A549 (cell line): ENCODE measurements around the gene RBSN. TPM values are rescaled to one million over a fixed set of nuclear protein-coding genes. Genes with fewer than 3 reads are reported as not detected.
A peak's percentile ranks its signal among the peaks of the same experiment; 100 is the strongest.

ENCODE experiments used
- ATAC-seq, 2 experiments: fragments of 200-7000 bp in 1 of 2; fragments of >200 bp in 1 of 2; cut with Nextera tagmentation in 1 of 2; cut with Tn5 transposase in 1 of 2; 3 replicates each; pipeline versions ENCODE4 v1.8.0 to v1.9.1; 2018 to 2020; ENCODE audit warnings: mild to moderate bottlenecking in 1 of 2, moderate library complexity in 1 of 2
- CTCF ChIA-PET: fragments of 300-600 bp; sonication (Branson Sonifier 250); formaldehyde crosslinking; extraction: SDS; loops from one replicate; lab custom pipeline; 2021; ENCODE audit warnings: antibody characterized with exemption, inconsistent platforms; lab: Yijun Ruan, JAX
- POLR2A ChIA-PET: fragments of 350-600 bp; formaldehyde crosslinking; extraction: SDS; loops from one replicate; lab custom pipeline; 2021; ENCODE audit warnings: antibody characterized with exemption, inconsistent platforms; lab: Yijun Ruan, JAX
- DNase-seq, 2 experiments: peaks; one replicate each; pipeline versions ENCODE4 v3.0.0 to v3.0.0-alpha.2; 2011 to 2016; ENCODE audit warnings: low read depth in 1 of 2, low spot score in 1 of 2
- FAIRE-seq: peaks from 2 replicates; lab custom pipeline; 2011; peaks lifted over from hg19 to GRCh38; lab: Jason Lieb, UNC
- H3K27ac ChIP-seq, 2 experiments: fragments of >200 bp; sonication (Bioruptor Twin); formaldehyde crosslinking; 3 replicates each; pipeline ENCODE4 v1.5.1; 2016 to 2017
- H3K4me1 ChIP-seq: fragments of >200 bp; sonication (Bioruptor Twin); formaldehyde crosslinking; 3 replicates; pipeline ENCODE4 v1.6.1; 2016
- H3K4me2 ChIP-seq: fragments of >200 bp; sonication (Bioruptor Twin); formaldehyde crosslinking; 3 replicates; pipeline ENCODE4 v1.6.1; 2016
- H3K4me3 ChIP-seq: fragments of >200 bp; sonication (Bioruptor Twin); formaldehyde crosslinking; 3 replicates; pipeline ENCODE4 v1.5.1; 2016
- H3K9me3 ChIP-seq: fragments of >200 bp; sonication (Bioruptor Twin); formaldehyde crosslinking; 3 replicates; pipeline ENCODE4 v1.6.1; 2016
- BCL3 ChIP-seq: fragments of >200 bp; sonication (Bioruptor Twin); formaldehyde crosslinking; IDR thresholded peaks from 3 replicates; pipeline ENCODE4 v1.6.1; 2016
- BHLHE40 ChIP-seq: IDR thresholded peaks from 2 replicates; pipeline ENCODE4 v1.6.1; 2012; ENCODE audit warnings: low read depth, low read length, inconsistent platforms
- CHD2 ChIP-seq: fragments of 150-350 bp; IDR thresholded peaks from 2 replicates; pipeline ENCODE4 v1.6.1; 2014; ENCODE audit warnings: low read length; ENCODE audit not compliant: partially characterized antibody
- CHD4 ChIP-seq: fragments of 200-600 bp; sonication (generic); IDR thresholded peaks from 2 replicates; pipeline ENCODE4 v1.6.1; 2016; ENCODE audit warnings: antibody characterized with exemption, mild to moderate bottlenecking, borderline replicate concordance
- E2F6 ChIP-seq: IDR thresholded peaks from 2 replicates; pipeline ENCODE4 v1.6.1; 2012; ENCODE audit warnings: low read depth, borderline replicate concordance
- EHF ChIP-seq: fragments of 250-450 bp; sonication (Bioruptor Pico); IDR thresholded peaks from 2 replicates; pipeline ENCODE4 v1.5.0; 2020; ENCODE audit warnings: mild to moderate bottlenecking
- EP300 ChIP-seq, 2 experiments: fragments of >200 bp; sonication (Bioruptor Twin); formaldehyde crosslinking; IDR thresholded peaks; 2 replicates in 1 of 2; 3 replicates in 1 of 2; pipeline ENCODE4 v1.6.1; 2016 to 2017
- FOSB ChIP-seq: fragments of 250-450 bp; sonication (Bioruptor Pico); IDR thresholded peaks from 2 replicates; pipeline ENCODE4 v1.5.0; 2020; ENCODE audit warnings: mild to moderate bottlenecking, moderate library complexity
- FOSL2 ChIP-seq, 2 experiments: fragments of 450-650 bp in 1 of 2; fragments of >200 bp in 1 of 2; sonication (Bioruptor Twin) in 1 of 2; formaldehyde crosslinking; IDR thresholded peaks; 2 replicates each; pipeline versions ENCODE4 v1.5.0 to v1.6.1; 2016 to 2020; ENCODE audit warnings: mild to moderate bottlenecking in 1 of 2, moderate library complexity in 1 of 2
- FOXS1 ChIP-seq: fragments of 250-450 bp; sonication (Bioruptor Pico); IDR thresholded peaks from 2 replicates; pipeline ENCODE4 v1.5.0; 2020; ENCODE audit warnings: mild to moderate bottlenecking, moderate library complexity
- GATA3 ChIP-seq: IDR thresholded peaks from 2 replicates; pipeline ENCODE4 v1.6.1; 2012; ENCODE audit warnings: borderline replicate concordance
- HMGXB4 ChIP-seq: fragments of 250-450 bp; sonication (Bioruptor Pico); IDR thresholded peaks from 2 replicates; pipeline ENCODE4 v1.5.0; 2021; ENCODE audit warnings: mild to moderate bottlenecking, moderate library complexity, borderline replicate concordance
- HOXB5 ChIP-seq: fragments of 250-450 bp; sonication (Bioruptor Pico); IDR thresholded peaks from 2 replicates; pipeline ENCODE4 v1.5.0; 2020; ENCODE audit warnings: mild to moderate bottlenecking, moderate library complexity
- KDM1A ChIP-seq: fragments of 200-600 bp; sonication (generic); IDR thresholded peaks from 2 replicates; pipeline ENCODE4 v1.6.1; 2016; ENCODE audit warnings: low read depth, mild to moderate bottlenecking
- MAX ChIP-seq: IDR thresholded peaks from 2 replicates; pipeline ENCODE4 v1.6.1; 2012
- MYC ChIP-seq: IDR thresholded peaks from 2 replicates; pipeline ENCODE4 v1.6.1; 2012; ENCODE audit warnings: mild to moderate bottlenecking, inconsistent platforms, low read length, improper control_type of control experiment, borderline replicate concordance
- PHF8 ChIP-seq: fragments of 200-600 bp; sonication (generic); IDR thresholded peaks from 2 replicates; pipeline ENCODE4 v1.6.1; 2016; ENCODE audit warnings: low read depth, mild to moderate bottlenecking, antibody characterized with exemption, moderate library complexity, borderline replicate concordance
- POLR2A ChIP-seq: IDR thresholded peaks from 2 replicates; pipeline ENCODE4 v1.6.1; 2012; ENCODE audit warnings: mild to moderate bottlenecking, low read length
- POLR2AphosphoS2 ChIP-seq: conservative IDR thresholded peaks from 2 replicates; pipeline ENCODE4 v1.6.1; 2012; ENCODE audit warnings: low read length, improper control_type of control experiment, inconsistent platforms
- RARB ChIP-seq: fragments of 250-450 bp; sonication (Bioruptor Pico); IDR thresholded peaks from 2 replicates; pipeline ENCODE4 v1.8.0; 2021; ENCODE audit warnings: mild to moderate bottlenecking, moderate library complexity
- REST ChIP-seq: fragments of 200-600 bp; sonication (generic); IDR thresholded peaks from 2 replicates; pipeline ENCODE4 v1.6.1; 2016; ENCODE audit warnings: antibody characterized with exemption, mild to moderate bottlenecking, moderate library complexity
- RNF2 ChIP-seq: fragments of 200-600 bp; sonication (generic); IDR thresholded peaks from 2 replicates; pipeline ENCODE4 v1.6.1; 2016; ENCODE audit warnings: low read depth, mild to moderate bottlenecking, antibody characterized with exemption, moderate library complexity, borderline replicate concordance
- SMC3 ChIP-seq: fragments of >200 bp; sonication (Bioruptor Twin); formaldehyde crosslinking; IDR thresholded peaks from 3 replicates; pipeline ENCODE4 v1.6.1; 2018; ENCODE audit warnings: inconsistent platforms
- TFCP2L1 ChIP-seq: fragments of 250-450 bp; sonication (Bioruptor Pico); IDR thresholded peaks from 2 replicates; pipeline ENCODE4 v1.5.0; 2021; ENCODE audit warnings: mild to moderate bottlenecking
- WGBS: methylation state at CpG from one replicate; pipeline ENCODE4 v1.1.6; 2017; ENCODE audit errors: missing lambda C conversion rate; 5-methylcytosine and 5-hydroxymethylcytosine counted together
- polyA plus RNA-seq, 4 experiments: library from polyadenylated mRNA; depleted of rRNA in 3 of 4; stranded (reverse); fragments of >200 nt; fragmentation: RNase III in 1 of 4; extraction: RNeasy Plus Mini Kit Qiagen cat#74134 plus additional on column Dnase treatment in 1 of 4; gene quantifications; 2 replicates in 3 of 4; 3 replicates in 1 of 4; pipeline ENCODE4 v1.2.3, GENCODE V29; 2011 to 2017

Gene RBSN
- polyA plus RNA-seq, 2 of the 4 experiments (the other 2 are of a cell fraction) = 9.5 to 14.9 TPM

GRCh38 chr3:15065550-15066007 lies 33.4 kb downstream of the RBSN start:
- ChIA-PET CTCF (no interaction called here), POLR2A (interaction anchor here (0.6 to 1.5 kb wide), 6 partner anchors 8 to 141 kb away, joined by 3 to 7 read pairs (median 4); no protein-coding TSS in a partner anchor)
- no peak for DNase-seq
- H3K9me3 ChIP-seq = no peaks in the 10 kb centered on the region
- peak overlapping the region; percentile 89 for H3K4me2 ChIP-seq
- no peak for FAIRE-seq
- 51% methylated on average over 16 of the region's 16 CpGs for WGBS
- peaks cover 12% of the 10 kb centered on the region for H3K4me1 ChIP-seq
- H3K27ac ChIP-seq = peak overlapping the region; percentile 92 to 93; a peak in 5 of 6 replicates
- TF ChIP-seq GATA3 = no peak
- no peak for TF ChIP-seq FOSL2 (IDR thresholded peaks at IDR 0.05)
- TF ChIP-seq FOSL2 (CRISPR knock-in tag; IDR thresholded peaks at IDR 0.05) = no peak
- no peak for TF ChIP-seq REST
- TF ChIP-seq POLR2AphosphoS2 = no peak
- TF ChIP-seq PHF8 = no peak
- no peak for TF ChIP-seq RNF2
- ATAC-seq = peak; percentile 2 to 6; a peak in 3 of 6 replicates
- peak overlapping the region; percentile 87 for H3K4me3 ChIP-seq

GRCh38 chr3:15064835-15065549 lies 34.0 kb downstream of the RBSN start, which contains the start of gene MRPS25:
TSS of gene MRPS25 (minus strand) at chr3:15065315. CDS start at chr3:15065194, 121 bp downstream.
- Histone ChIP-seq H3K4me3 (peak within 1 kb of the TSS; percentile 87), H3K27ac (peak within 1 kb of the TSS; percentile 92 to 93), H3K4me1 (peaks cover 12% of the 10 kb centered on the region), H3K9me3 (no peaks in the 10 kb centered on the region), H3K4me2 (peak within 1 kb of the TSS; percentile 89)
- FAIRE-seq = no peak
- CTCF ChIA-PET = no interaction called here
- peak; percentile 92 to 93 for DNase-seq
- ATAC-seq = peak; percentile 96 to 99
- under 1% methylated on average over 33 of the region's 69 CpGs for WGBS
- POLR2A ChIA-PET = interaction anchor here (0.6 to 1.5 kb wide), 9 partner anchors 8 to 172 kb away, joined by 3 to 12 read pairs (median 5); partner anchors contain the start of gene RBSN
- TF ChIP-seq HOXB5 (CRISPR knock-in tag) = no peak
- TF ChIP-seq FOXS1 (CRISPR knock-in tag) = no peak
- TF ChIP-seq EP300 (IDR thresholded peaks at IDR 0.05) = no peak
- 0 out of 2 replicates have a peak, but pooled peaks have one; percentile 23 for TF ChIP-seq TFCP2L1 (CRISPR knock-in tag)
- peak; percentile 85; the same call in 1 of the 3 replicates for TF ChIP-seq BCL3
- no peak for TF ChIP-seq EHF
- peak; percentile 97 for TF ChIP-seq MAX
- TF ChIP-seq E2F6 = peak; percentile 86
- peak; percentile 79 for TF ChIP-seq MYC
- TF ChIP-seq RARB (CRISPR knock-in tag) = no peak
- no peak for TF ChIP-seq SMC3
- peak; percentile 71 for TF ChIP-seq CHD2
- TF ChIP-seq KDM1A = peak; percentile 78; the same call in 1 of the 2 replicates
- no peak for TF ChIP-seq HMGXB4 (CRISPR knock-in tag)
- no peak for TF ChIP-seq BHLHE40
- peak; percentile 64 for TF ChIP-seq REST
- TF ChIP-seq FOSB (CRISPR knock-in tag) = no peak
- peak; percentile 98 for TF ChIP-seq PHF8
- no peak for TF ChIP-seq CHD4
- peak; percentile 98 for TF ChIP-seq POLR2A
